ENCODE results near the gene CAMKMT.

The CAMKMT gene

GRCh38 chr2:44689516-44689915 is 327.8 kb downstream of the CAMKMT start:
- DNase-seq (ENCODE audit: low read depth) = no peak

GRCh38 chr2:44691174-44691785 is 329.5 kb downstream of the CAMKMT start:
- no peak for DNase-seq (ENCODE audit: low read depth)

GRCh38 chr2:44692821-44693220 is 331.1 kb downstream of the CAMKMT start:
- DNase-seq (ENCODE audit: low read depth) = no peak

GRCh38 chr2:44700824-44701223 is 339.1 kb downstream of the CAMKMT start:
- no peak for DNase-seq (ENCODE audit: low read depth)

GRCh38 chr2:44705356-44705755 is 343.6 kb downstream of the CAMKMT start:
- DNase-seq (ENCODE audit: low read depth) = no peak

GRCh38 chr2:44705876-44706480 is 344.2 kb downstream of the CAMKMT start:
- DNase-seq (ENCODE audit: low read depth) = no peak

GRCh38 chr2:44706681-44707553 is 345.2 kb downstream of the CAMKMT start:
- no peak for DNase-seq (ENCODE audit: low read depth)

- no peak for DNase-seq (ENCODE audit: low read depth)
Measured at GRCh38 chr2:44707945-44708660, 346.4 kb downstream of the CAMKMT start.

- DNase-seq (ENCODE audit: low read depth) = no peak
Measured at GRCh38 chr2:44708661-44709000, 346.9 kb downstream of the CAMKMT start.

GRCh38 chr2:44713170-44713569 is 351.4 kb downstream of the CAMKMT start:
- DNase-seq (ENCODE audit: low read depth) = no peak

GRCh38 chr2:44715671-44716081 is 353.9 kb downstream of the CAMKMT start:
- no peak for DNase-seq (ENCODE audit: low read depth)

- no peak for DNase-seq (ENCODE audit: low read depth)
Measured at GRCh38 chr2:44716131-44716530, 354.4 kb downstream of the CAMKMT start.

GRCh38 chr2:44718431-44718830 is 356.7 kb downstream of the CAMKMT start:
- DNase-seq (ENCODE audit: low read depth) = no peak

GRCh38 chr2:44719562-44719961 is 357.8 kb downstream of the CAMKMT start:
- no peak for DNase-seq (ENCODE audit: low read depth)

- DNase-seq (ENCODE audit: low read depth) = no peak
Measured at GRCh38 chr2:44722026-44722625, 360.4 kb downstream of the CAMKMT start.

GRCh38 chr2:44723921-44724320 is 362.2 kb downstream of the CAMKMT start:
- no peak for DNase-seq (ENCODE audit: low read depth)

GRCh38 chr2:44730593-44730992 is 368.8 kb downstream of the CAMKMT start:
- DNase-seq (ENCODE audit: low read depth) = no peak

GRCh38 chr2:44731505-44731904 is 369.8 kb downstream of the CAMKMT start:
- DNase-seq (ENCODE audit: low read depth) = no peak

- DNase-seq (ENCODE audit: low read depth) = no peak
Measured at GRCh38 chr2:44736270-44736942, 374.7 kb downstream of the CAMKMT start.

GRCh38 chr2:44740678-44741077 is 378.9 kb downstream of the CAMKMT start:
- no peak for DNase-seq (ENCODE audit: low read depth)

GRCh38 chr2:44741507-44741906 is 379.8 kb downstream of the CAMKMT start:
- DNase-seq (ENCODE audit: low read depth) = no peak

GRCh38 chr2:44742057-44742456 is 380.3 kb downstream of the CAMKMT start:
- DNase-seq (ENCODE audit: low read depth) = no peak

Measured in activated T-cell treated with anti-CD3 and anti-CD28 coated beads for 24 hours (primary cell).